ENCODE data around the gene PPP3CB.

- TF ChIP-seq POLR2A (IDR thresholded peaks at IDR 0.05) (no peak), CTCF (IDR thresholded peaks at IDR 0.05) (no peak), POLR2AphosphoS5 (IDR thresholded peaks at IDR 0.05) (no peak)
Measured at GRCh38 chr10:73497623-73498022, 1.8 kb upstream of the PPP3CB start.
